G401 (cell line): ENCODE results near the gene ZNF516. TPM values are rescaled to one million over a fixed set of nuclear protein-coding genes. Genes with fewer than 3 reads are reported as not detected.

Source experiments
- DNase-seq: peaks from one replicate; pipeline ENCODE4 v3.0.0-alpha.2; 2015; ENCODE audit warnings: low spot score
- in situ Hi-C: cut with HindIII; loops from 2 replicates; pipeline ENCODE4 v1.10.0; 2016; ENCODE audit warnings: low sequenced_read_pairs, mixed read lengths
- total RNA-seq: library from RNA; depleted of rRNA; stranded (reverse); fragments of >200 nt; shearing (Covaris generic); gene quantifications from 2 replicates; pipeline ENCODE4 v1.2.3, GENCODE V29; 2014

Gene ZNF516
- total RNA-seq, 1 experiment from 2014 or later: 9.6 TPM

- in situ Hi-C loops: no loop called here
- no peak for DNase-seq
Observed at GRCh38 chr18:76363436-76364120, 131.5 kb downstream of the ZNF516 start.

- in situ Hi-C loops: no loop called here
- no peak for DNase-seq
Observed at GRCh38 chr18:76362676-76363075, 132.4 kb downstream of the ZNF516 start.

- no peak for DNase-seq
- in situ Hi-C loops: no loop called here
Observed at GRCh38 chr18:76361219-76361618, 133.8 kb downstream of the ZNF516 start.

- in situ Hi-C loops: no loop called here
- DNase-seq: no peak
Observed at GRCh38 chr18:76359909-76360308, 135.1 kb downstream of the ZNF516 start.

- in situ Hi-C loops: no loop called here
- DNase-seq: no peak
Observed at GRCh38 chr18:76358774-76359173, 136.3 kb downstream of the ZNF516 start.

- in situ Hi-C loops: no loop called here
- no peak for DNase-seq
Observed at GRCh38 chr18:76357585-76358260, 137.3 kb downstream of the ZNF516 start.

- DNase-seq: no peak
- in situ Hi-C loops: no loop called here
Observed at GRCh38 chr18:76357174-76357573, 137.9 kb downstream of the ZNF516 start.

GRCh38 chr18:76356666-76357065, 138.4 kb downstream of the ZNF516 start:
- in situ Hi-C loops: no loop called here
- DNase-seq: no peak

GRCh38 chr18:76354348-76354747, 140.7 kb downstream of the ZNF516 start:
- DNase-seq: no peak
- in situ Hi-C loops: no loop called here

GRCh38 chr18:76353500-76353899, 141.5 kb downstream of the ZNF516 start:
- DNase-seq: no peak

GRCh38 chr18:76353046-76353445, 142.0 kb downstream of the ZNF516 start:
- in situ Hi-C loops: no loop called here
- no peak for DNase-seq

More at GRCh38 chr18:76353500-76353899, 141.5 kb downstream of the ZNF516 start:
- in situ Hi-C loops: no loop called here

GRCh38 chr18:76351961-76352581, 143.0 kb downstream of the ZNF516 start:
- in situ Hi-C loops: no loop called here
- peak; percentile 2 for DNase-seq

- in situ Hi-C loops: no loop called here
Observed at GRCh38 chr18:76350134-76351025, 144.7 kb downstream of the ZNF516 start.

GRCh38 chr18:76349067-76349715, 145.9 kb downstream of the ZNF516 start:
- in situ Hi-C loops: no loop called here
- peak; percentile 79 for DNase-seq

More at GRCh38 chr18:76350134-76351025, 144.7 kb downstream of the ZNF516 start:
- DNase-seq: no peak

GRCh38 chr18:76348267-76349066, 146.6 kb downstream of the ZNF516 start:
- in situ Hi-C loops: no loop called here
- peak; percentile 41 for DNase-seq

- in situ Hi-C loops: no loop called here
- DNase-seq: no peak
Observed at GRCh38 chr18:76347341-76347740, 147.7 kb downstream of the ZNF516 start.

- DNase-seq: no peak
- in situ Hi-C loops: no loop called here
Observed at GRCh38 chr18:76346490-76347130, 148.4 kb downstream of the ZNF516 start.

GRCh38 chr18:76345901-76346300, 149.1 kb downstream of the ZNF516 start:
- in situ Hi-C loops: no loop called here
- DNase-seq: no peak
